ENCODE data around the gene LGR5. TPM values are rescaled to one million over a fixed set of nuclear protein-coding genes. Genes with fewer than 3 reads are reported as not detected.
"Not testable (repeated sequence)": the region's sequence is repeated elsewhere in the genome, so short reads cannot be mapped to it uniquely, and the experiment has no call there.

The LGR5 gene
- total RNA-seq, 2 experiments from 2014 or later: not detected

GRCh38 chr12:71556448-71556847, 116.8 kb downstream of the LGR5 start:
- CTCF ChIA-PET: interaction anchor here (0.6 to 0.7 kb wide), 2 partner anchors 31 to 57 kb away, joined by 3 read pairs; no protein-coding TSS in a partner anchor
- no peak for ATAC-seq
- POLR2A ChIA-PET: no interaction called here

GRCh38 chr12:71556875-71557274, 117.3 kb downstream of the LGR5 start:
- POLR2A ChIA-PET: no interaction called here
- ATAC-seq (no peak), DNase-seq (no peak)
- no peaks in the 10 kb centered on the region for H3K4me1 Mint-ChIP-seq
- H3K4me3 Mint-ChIP-seq: no peak overlapping the region
- no peaks in the 10 kb centered on the region for H3K36me3 Mint-ChIP-seq (ENCODE audit: low read depth)
- no peaks in the 10 kb centered on the region for H3K27me3 Mint-ChIP-seq
- intact Hi-C loops (cut with DNase I, micrococcal nuclease): no loop called here
- H3K27ac Mint-ChIP-seq: no peak overlapping the region
- CTCF ChIA-PET: interaction anchor here (0.6 to 0.7 kb wide), 2 partner anchors 32 to 58 kb away, joined by 3 read pairs; no protein-coding TSS in a partner anchor
- no peaks in the 10 kb centered on the region for H3K9me3 Mint-ChIP-seq (ENCODE audit: low read depth)

More at GRCh38 chr12:71556448-71556847, 116.8 kb downstream of the LGR5 start:
- Mint-ChIP-seq H3K36me3 (ENCODE audit: low read depth) (no peaks in the 10 kb centered on the region), H3K27ac (no peak overlapping the region), H3K27me3 (no peaks in the 10 kb centered on the region), H3K9me3 (ENCODE audit: low read depth) (no peaks in the 10 kb centered on the region), H3K4me1 (no peaks in the 10 kb centered on the region), H3K4me3 (no peak overlapping the region)
- intact Hi-C loops (cut with DNase I, micrococcal nuclease): no loop called here
- no peak for DNase-seq

GRCh38 chr12:71558445-71558844, 118.8 kb downstream of the LGR5 start:
- no peak for ATAC-seq
- CTCF ChIA-PET: no interaction called here
- intact Hi-C loops (cut with DNase I, micrococcal nuclease): no loop called here
- H3K27ac Mint-ChIP-seq: no peak overlapping the region
- no peak for DNase-seq
- H3K4me3 Mint-ChIP-seq: no peak overlapping the region
- POLR2A ChIA-PET: no interaction called here
- H3K9me3 Mint-ChIP-seq (ENCODE audit: low read depth): no peaks in the 10 kb centered on the region
- no peaks in the 10 kb centered on the region for H3K36me3 Mint-ChIP-seq (ENCODE audit: low read depth)
- no peaks in the 10 kb centered on the region for H3K4me1 Mint-ChIP-seq
- H3K27me3 Mint-ChIP-seq: no peaks in the 10 kb centered on the region

GRCh38 chr12:71562676-71563595, 123.3 kb downstream of the LGR5 start:
- Mint-ChIP-seq H3K4me3 (no peak overlapping the region), H3K9me3 (ENCODE audit: low read depth) (no peaks in the 10 kb centered on the region), H3K36me3 (ENCODE audit: low read depth) (no peaks in the 10 kb centered on the region), H3K27ac (no peak overlapping the region), H3K4me1 (no peaks in the 10 kb centered on the region), H3K27me3 (no peaks in the 10 kb centered on the region)
- DNase-seq: no peak
- no peak for ATAC-seq
- POLR2A ChIA-PET: no interaction called here
- CTCF ChIA-PET: no interaction called here
- intact Hi-C loops (cut with DNase I, micrococcal nuclease): no loop called here

GRCh38 chr12:71565535-71565934, 125.9 kb downstream of the LGR5 start:
- ChIA-PET CTCF (interaction anchor here (0.6 to 1.0 kb wide), 3 partner anchors 27 to 440 kb away, joined by 3 read pairs; no protein-coding TSS in a partner anchor), POLR2A (no interaction called here)
- Mint-ChIP-seq H3K27me3 (peaks cover 6% of the 10 kb centered on the region), H3K4me1 (no peaks in the 10 kb centered on the region), H3K4me3 (no peak overlapping the region), H3K36me3 (ENCODE audit: low read depth) (no peaks in the 10 kb centered on the region), H3K27ac (no peak overlapping the region), H3K9me3 (ENCODE audit: low read depth) (no peaks in the 10 kb centered on the region)
- ATAC-seq: no peak
- intact Hi-C loops (cut with DNase I, micrococcal nuclease): no loop called here
- no peak for DNase-seq

GRCh38 chr12:71566655-71567054, 127.1 kb downstream of the LGR5 start:
- Mint-ChIP-seq H3K27ac (no peak overlapping the region), H3K4me3 (no peak overlapping the region), H3K4me1 (no peaks in the 10 kb centered on the region), H3K9me3 (ENCODE audit: low read depth) (no peaks in the 10 kb centered on the region), H3K27me3 (peaks cover 6% of the 10 kb centered on the region), H3K36me3 (ENCODE audit: low read depth) (no peaks in the 10 kb centered on the region)
- ChIA-PET CTCF (no interaction called here), POLR2A (no interaction called here)
- intact Hi-C loops (cut with DNase I, micrococcal nuclease): no loop called here
- ATAC-seq (no peak), DNase-seq (no peak)

GRCh38 chr12:71567537-71567936, 127.9 kb downstream of the LGR5 start:
- intact Hi-C loops (cut with DNase I, micrococcal nuclease): no loop called here
- H3K27ac Mint-ChIP-seq: no peak overlapping the region
- H3K4me1 Mint-ChIP-seq: no peaks in the 10 kb centered on the region

GRCh38 chr12:71569885-71570284, 130.3 kb downstream of the LGR5 start:
- H3K9me3 Mint-ChIP-seq (ENCODE audit: low read depth); H3K36me3 Mint-ChIP-seq (ENCODE audit: low read depth); DNase-seq; H3K27ac Mint-ChIP-seq; H3K4me3 Mint-ChIP-seq; H3K4me1 Mint-ChIP-seq; H3K27me3 Mint-ChIP-seq; ATAC-seq; intact Hi-C loops (cut with DNase I, micrococcal nuclease); POLR2A ChIA-PET: not testable (repeated sequence)
- CTCF ChIA-PET: interaction anchor here (1.1 kb wide), 1 partner anchor 177 kb away, joined by 5 read pairs; no protein-coding TSS in a partner anchor

More at GRCh38 chr12:71567537-71567936, 127.9 kb downstream of the LGR5 start:
- CTCF ChIA-PET: no interaction called here
- Mint-ChIP-seq H3K9me3 (ENCODE audit: low read depth) (no peaks in the 10 kb centered on the region), H3K4me3 (no peak overlapping the region), H3K27me3 (peaks cover 6% of the 10 kb centered on the region), H3K36me3 (ENCODE audit: low read depth) (no peaks in the 10 kb centered on the region)
- no peak for ATAC-seq
- DNase-seq: no peak
- POLR2A ChIA-PET: no interaction called here

- Mint-ChIP-seq H3K4me1 (no peaks in the 10 kb centered on the region), H3K9me3 (ENCODE audit: low read depth) (no peaks in the 10 kb centered on the region), H3K27me3 (peaks cover 2% of the 10 kb centered on the region), H3K4me3 (no peak overlapping the region), H3K36me3 (ENCODE audit: low read depth) (no peaks in the 10 kb centered on the region), H3K27ac (no peak overlapping the region)
- intact Hi-C loops (cut with DNase I, micrococcal nuclease): no loop called here
- ChIA-PET POLR2A (no interaction called here), CTCF (interaction anchor here (0.7 to 1.2 kb wide), 3 partner anchors 9 to 1581 kb away, joined by 3 to 5 read pairs (median 4); no protein-coding TSS in a partner anchor)
- ATAC-seq (no peak), DNase-seq (no peak)
Measured at GRCh38 chr12:71576496-71576895, 136.9 kb downstream of the LGR5 start.

- H3K9me3 Mint-ChIP-seq (ENCODE audit: low read depth): no peaks in the 10 kb centered on the region
- ChIA-PET POLR2A (no interaction called here), CTCF (no interaction called here)
- DNase-seq (no peak), ATAC-seq (no peak)
- H3K27ac Mint-ChIP-seq: no peak overlapping the region
- no peaks in the 10 kb centered on the region for H3K36me3 Mint-ChIP-seq (ENCODE audit: low read depth)
- H3K4me1 Mint-ChIP-seq: no peaks in the 10 kb centered on the region
- intact Hi-C loops (cut with DNase I, micrococcal nuclease): no loop called here
- peaks cover 2% of the 10 kb centered on the region for H3K27me3 Mint-ChIP-seq
- H3K4me3 Mint-ChIP-seq: no peak overlapping the region
Measured at GRCh38 chr12:71578694-71579258, 139.2 kb downstream of the LGR5 start.

GRCh38 chr12:71581206-71581605, 141.6 kb downstream of the LGR5 start:
- intact Hi-C loops (cut with DNase I, micrococcal nuclease): no loop called here
- ATAC-seq: no peak
- no peaks in the 10 kb centered on the region for H3K27me3 Mint-ChIP-seq
- H3K27ac Mint-ChIP-seq: no peak overlapping the region
- ChIA-PET CTCF (no interaction called here), POLR2A (no interaction called here)
- DNase-seq: no peak
- no peak overlapping the region for H3K4me3 Mint-ChIP-seq
- H3K36me3 Mint-ChIP-seq (ENCODE audit: low read depth): no peaks in the 10 kb centered on the region
- no peaks in the 10 kb centered on the region for H3K9me3 Mint-ChIP-seq (ENCODE audit: low read depth)
- H3K4me1 Mint-ChIP-seq: no peaks in the 10 kb centered on the region

- ATAC-seq (no peak), DNase-seq (no peak)
- Mint-ChIP-seq H3K36me3 (ENCODE audit: low read depth) (no peaks in the 10 kb centered on the region), H3K27me3 (peaks cover 4% of the 10 kb centered on the region), H3K4me3 (no peak overlapping the region), H3K27ac (no peak overlapping the region), H3K9me3 (ENCODE audit: low read depth) (no peaks in the 10 kb centered on the region), H3K4me1 (no peaks in the 10 kb centered on the region)
- CTCF ChIA-PET: no interaction called here
- intact Hi-C loops (cut with DNase I, micrococcal nuclease): no loop called here
- POLR2A ChIA-PET: no interaction called here
Measured at GRCh38 chr12:71582925-71583324, 143.3 kb downstream of the LGR5 start.
